Brain microvascular endothelial cell (primary cell): Measurements from ENCODE around the gene ADNP.
A peak's percentile ranks its signal among the peaks of the same experiment; 100 is the strongest.

ENCODE experiments used
- DNase-seq: peaks from one replicate; pipeline ENCODE4 v3.0.0-alpha.2; 2020
- H3K27ac ChIP-seq: fragments of 250-450 bp; sonication (Bioruptor Pico); 2 replicates; pipeline ENCODE4 v1.5.1; 2020; ENCODE audit warnings: mild to moderate bottlenecking, moderate library complexity
- H3K27me3 ChIP-seq: fragments of 250-450 bp; sonication (Bioruptor Pico); replicated peaks from 2 replicates; pipeline ENCODE4 v1.5.1; 2020; ENCODE audit warnings: mild to moderate bottlenecking
- H3K36me3 ChIP-seq: fragments of 250-450 bp; sonication (Bioruptor Pico); replicated peaks from 2 replicates; pipeline ENCODE4 v1.5.1; 2020; ENCODE audit warnings: mild to moderate bottlenecking
- H3K4me3 ChIP-seq: 2 replicates; pipeline ENCODE4 v1.5.1; 2011; ENCODE audit warnings: low read depth, mild to moderate bottlenecking, control low read depth, low read length, moderate library complexity
- in situ Hi-C: cut with HindIII; loops from 2 replicates; pipeline ENCODE4 v1.10.0; 2017; ENCODE audit warnings: low sequenced_read_pairs, low pct_ligation_motif_present
- TF ChIP-seq, protein P1 (sequence below): IDR thresholded peaks from 2 replicates; pipeline ENCODE4 v1.5.1; 2011; ENCODE audit warnings: low read depth, mild to moderate bottlenecking, moderate library complexity, low read length, control low read depth, inconsistent platforms; ENCODE audit errors: missing control alignments

ADNP gene

DNA sequence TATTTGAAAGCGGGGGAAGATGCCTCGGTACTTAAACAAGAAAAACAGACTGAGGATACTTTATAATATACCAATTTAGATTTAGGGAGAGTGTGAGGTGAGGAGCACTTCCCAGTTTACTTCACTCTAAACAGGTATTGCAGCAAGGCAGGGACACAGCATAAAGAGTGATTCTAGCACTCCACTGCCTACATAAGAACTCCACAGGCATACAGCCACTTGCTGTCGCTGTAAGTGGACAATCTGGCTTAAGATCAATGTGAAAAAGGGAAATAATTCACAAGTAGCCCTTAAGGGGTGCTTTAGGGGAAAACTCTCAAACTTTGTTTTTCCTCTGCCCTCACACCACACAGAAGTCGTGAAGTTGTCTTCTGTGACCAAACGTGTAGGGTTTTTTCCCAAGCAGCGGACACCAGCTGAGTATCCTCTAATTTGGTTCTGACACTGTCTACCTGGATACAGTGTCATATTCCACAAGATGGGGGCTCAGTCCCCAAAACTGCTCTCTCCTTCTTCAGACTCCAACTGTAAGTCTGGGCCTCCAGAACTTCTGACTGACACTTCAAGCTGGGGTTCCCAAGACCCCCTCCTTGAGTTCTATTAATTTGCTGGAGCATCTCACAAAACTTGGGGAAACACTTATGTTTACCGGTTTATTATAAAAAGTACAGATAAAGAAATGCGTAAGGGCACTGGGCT lies 9.3 kb downstream of the ADNP start:
- in situ Hi-C loops: loop anchor here (25.0 kb wide), 1 partner anchor 110 kb away; no protein-coding TSS in a partner anchor
- no peak overlapping the region for H3K4me3 ChIP-seq
- peaks cover 3% of the 10 kb centered on the region for H3K36me3 ChIP-seq
- TF ChIP-seq, protein P1, sequence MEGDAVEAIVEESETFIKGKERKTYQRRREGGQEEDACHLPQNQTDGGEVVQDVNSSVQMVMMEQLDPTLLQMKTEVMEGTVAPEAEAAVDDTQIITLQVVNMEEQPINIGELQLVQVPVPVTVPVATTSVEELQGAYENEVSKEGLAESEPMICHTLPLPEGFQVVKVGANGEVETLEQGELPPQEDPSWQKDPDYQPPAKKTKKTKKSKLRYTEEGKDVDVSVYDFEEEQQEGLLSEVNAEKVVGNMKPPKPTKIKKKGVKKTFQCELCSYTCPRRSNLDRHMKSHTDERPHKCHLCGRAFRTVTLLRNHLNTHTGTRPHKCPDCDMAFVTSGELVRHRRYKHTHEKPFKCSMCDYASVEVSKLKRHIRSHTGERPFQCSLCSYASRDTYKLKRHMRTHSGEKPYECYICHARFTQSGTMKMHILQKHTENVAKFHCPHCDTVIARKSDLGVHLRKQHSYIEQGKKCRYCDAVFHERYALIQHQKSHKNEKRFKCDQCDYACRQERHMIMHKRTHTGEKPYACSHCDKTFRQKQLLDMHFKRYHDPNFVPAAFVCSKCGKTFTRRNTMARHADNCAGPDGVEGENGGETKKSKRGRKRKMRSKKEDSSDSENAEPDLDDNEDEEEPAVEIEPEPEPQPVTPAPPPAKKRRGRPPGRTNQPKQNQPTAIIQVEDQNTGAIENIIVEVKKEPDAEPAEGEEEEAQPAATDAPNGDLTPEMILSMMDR: no peak
- peak overlapping the region; percentile 17 for H3K27ac ChIP-seq
- H3K27me3 ChIP-seq: no peaks in the 10 kb centered on the region
- DNase-seq: no peak

DNA sequence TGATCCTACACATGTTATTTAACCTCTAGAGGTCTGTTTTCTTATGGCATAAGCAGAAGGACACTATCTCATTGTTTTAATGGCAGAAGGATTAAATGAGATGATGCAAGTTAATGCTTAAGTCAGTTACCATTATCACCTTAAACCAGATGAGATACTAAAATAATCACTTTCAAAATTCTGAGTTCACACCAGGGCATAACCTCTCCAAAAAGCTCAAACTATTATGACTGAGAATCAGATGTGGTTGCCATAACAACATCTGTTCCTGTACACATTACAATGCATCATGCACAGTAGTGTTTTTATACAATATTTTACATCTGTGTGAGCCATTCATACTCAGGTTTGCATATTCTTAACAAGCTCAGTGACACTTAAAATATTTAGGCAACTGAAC lies 10.2 kb downstream of the ADNP start:
- in situ Hi-C loops: loop anchor here (25.0 kb wide), 1 partner anchor 109 kb away; no protein-coding TSS in a partner anchor
- Histone ChIP-seq H3K36me3 (peaks cover 3% of the 10 kb centered on the region), H3K4me3 (no peak overlapping the region), H3K27ac (peak overlapping the region; percentile 17), H3K27me3 (no peaks in the 10 kb centered on the region)
- peak; percentile 14 for DNase-seq
- TF ChIP-seq, protein P1: no peak

DNA sequence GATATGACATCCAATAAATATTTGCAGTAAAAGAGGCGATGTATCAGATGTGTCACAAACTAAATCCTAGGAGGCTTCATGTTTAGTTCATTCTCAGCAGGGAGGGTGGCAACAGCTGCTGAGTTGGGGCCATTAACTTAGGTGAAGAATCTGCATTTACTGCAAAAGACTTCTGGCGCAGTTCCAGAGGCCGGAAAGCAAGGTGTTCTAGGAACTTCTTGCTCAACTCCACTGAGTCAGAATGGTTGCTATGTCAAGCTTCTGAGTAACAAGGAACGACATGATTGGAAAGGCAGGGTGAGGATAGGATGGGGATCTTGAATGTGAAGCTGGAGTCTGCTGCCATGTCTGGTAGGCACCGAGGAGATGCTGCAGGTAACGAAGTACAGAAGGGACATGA lies 11.7 kb downstream of the ADNP start:
- H3K4me3 ChIP-seq: no peak overlapping the region
- TF ChIP-seq, protein P1: no peak
- peak; percentile 40 for DNase-seq
- no peaks in the 10 kb centered on the region for H3K27me3 ChIP-seq
- H3K36me3 ChIP-seq: peaks cover 3% of the 10 kb centered on the region
- no peak overlapping the region for H3K27ac ChIP-seq
- in situ Hi-C loops: loop anchor here (25.0 kb wide), 1 partner anchor 107 kb away; no protein-coding TSS in a partner anchor

DNA sequence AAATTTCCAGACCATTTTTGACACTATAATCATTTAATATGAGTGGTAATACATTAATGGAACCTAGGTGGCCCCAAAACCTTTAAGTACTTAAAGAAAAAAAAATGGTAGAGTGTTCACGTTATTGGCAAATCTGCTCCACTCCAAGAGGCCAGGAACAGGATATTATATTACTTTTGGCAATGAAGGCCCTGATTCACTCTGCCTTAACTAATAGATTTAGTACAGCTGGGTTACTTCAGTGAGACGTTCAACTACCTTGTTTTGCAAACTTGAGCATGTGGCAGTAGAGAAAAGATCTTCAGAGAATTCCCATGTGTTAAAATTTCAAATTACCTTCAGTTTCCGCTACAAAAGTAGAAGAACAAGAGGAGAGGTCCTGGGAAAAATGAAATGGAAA lies 12.8 kb downstream of the ADNP start:
- no peak for DNase-seq

DNA sequence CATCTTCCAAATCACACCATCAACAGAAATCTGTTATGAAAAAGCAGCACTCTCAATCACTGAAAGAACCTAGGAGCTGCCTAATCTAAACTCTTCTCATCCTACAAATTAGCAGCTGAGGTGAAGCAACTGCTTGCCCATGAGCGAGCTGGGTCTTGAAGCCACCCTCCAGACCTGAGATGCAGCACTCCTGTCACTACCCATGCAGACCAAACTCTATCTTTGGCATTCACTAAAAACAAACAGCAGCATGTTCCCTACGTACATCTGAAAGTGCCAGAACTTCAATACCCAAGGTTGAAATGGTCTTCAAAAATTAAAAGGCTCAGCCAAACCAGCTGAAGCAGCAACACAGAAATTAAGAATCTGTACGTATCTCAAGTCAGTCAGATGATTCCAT lies 14.3 kb downstream of the ADNP start:
- Histone ChIP-seq H3K27me3 (no peaks in the 10 kb centered on the region), H3K36me3 (no peaks in the 10 kb centered on the region), H3K27ac (no peak overlapping the region), H3K4me3 (no peak overlapping the region)
- DNase-seq: no peak
- in situ Hi-C loops: loop anchor here (25.0 kb wide), 1 partner anchor 105 kb away; no protein-coding TSS in a partner anchor
- TF ChIP-seq, protein P1: no peak

More for the DNA sequence above, 12.8 kb downstream of the ADNP start:
- in situ Hi-C loops: loop anchor here (25.0 kb wide), 1 partner anchor 106 kb away; no protein-coding TSS in a partner anchor
- Histone ChIP-seq H3K36me3 (no peaks in the 10 kb centered on the region), H3K27me3 (no peaks in the 10 kb centered on the region), H3K4me3 (no peak overlapping the region), H3K27ac (no peak overlapping the region)
- TF ChIP-seq, protein P1: no peak
